Skeletal muscle cell (primary cell): ENCODE results near the gene TMEM245.
"Not testable (repeated sequence)": the region's sequence is repeated elsewhere in the genome, so short reads cannot be mapped to it uniquely, and the experiment has no call there.

ENCODE experiments used
- DNase-seq: peaks from one replicate; pipeline ENCODE4 v3.0.0-alpha.2; 2010; ENCODE audit warnings: low read depth
- H3K4me3 ChIP-seq: 2 replicates; pipeline ENCODE4 v1.5.1; 2011; ENCODE audit warnings: low read depth, mild to moderate bottlenecking, control low read depth, low read length, moderate library complexity

The TMEM245 gene

GRCh38 chr9:108971392-108971791 is 148.4 kb downstream of the TMEM245 start:
- H3K4me3 ChIP-seq, DNase-seq: not testable (repeated sequence)

DNA sequence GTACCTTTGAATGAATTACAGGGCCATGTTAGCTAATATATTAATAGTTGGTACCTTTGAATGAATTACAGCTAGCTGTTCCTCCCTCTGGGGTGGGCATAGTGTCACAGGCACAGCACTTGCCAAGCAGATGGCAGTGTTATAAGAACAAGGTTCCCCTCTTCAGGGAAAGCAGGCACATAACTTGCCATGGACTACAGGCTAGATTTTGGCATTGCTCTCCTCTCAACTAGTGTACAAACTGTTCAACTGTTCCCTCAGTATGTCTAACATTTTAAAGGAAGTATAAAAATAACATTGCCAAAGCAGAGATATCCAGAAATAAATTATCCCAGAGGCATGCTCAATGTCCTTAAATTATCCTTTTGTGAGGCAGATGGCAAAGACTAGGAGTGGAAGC is 151.8 kb downstream of the TMEM245 start:
- no peak for DNase-seq
- no peak overlapping the region for H3K4me3 ChIP-seq
